ENCODE measurements around the gene CBLB.

CBLB gene

GRCh38 chr3:105719791-105720190 is 149.0 kb downstream of the CBLB start:
- Histone ChIP-seq H3K9me3 (ENCODE audit: insufficient read depth, low read depth, low read length) (no peaks in the 10 kb centered on the region), H3K4me2 (ENCODE audit: low read depth, low read length, poor library complexity, severe bottlenecking) (no peak overlapping the region), H3K9me2 (replicated peaks; ENCODE audit: low read depth, low read length) (no peaks in the 10 kb centered on the region), H3F3A (ENCODE audit: low read depth) (no peaks in the 10 kb centered on the region), H3K4me3 (ENCODE audit: low read length, poor library complexity, severe bottlenecking) (no peak overlapping the region), H3K9ac (ENCODE audit: low read depth, low read length, poor library complexity, severe bottlenecking) (no peak overlapping the region), H3K4me1 (ENCODE audit: insufficient read depth, low read length, poor library complexity, severe bottlenecking) (peaks cover 5% of the 10 kb centered on the region), H3K79me2 (ENCODE audit: insufficient read depth, low read length) (no peaks in the 10 kb centered on the region), H3K27me3 (ENCODE audit: insufficient read depth, low read length, poor library complexity, severe bottlenecking) (no peaks in the 10 kb centered on the region), H4K20me1 (ENCODE audit: insufficient read depth, low read length, poor library complexity, severe bottlenecking) (no peaks in the 10 kb centered on the region), H2AFZ (ENCODE audit: low read length) (no peak overlapping the region), H3K36me3 (ENCODE audit: insufficient read depth, low read length) (peaks cover 6% of the 10 kb centered on the region; the same call in 1 of the 2 replicates)
- TF ChIP-seq CTCF (conservative IDR thresholded peaks at IDR 0.05; ENCODE audit: low read length) (no peak), EZH2phosphoT487 (IDR thresholded peaks at IDR 0.05; ENCODE audit: borderline replicate concordance) (no peak)

- Histone ChIP-seq H3K9me3 (ENCODE audit: insufficient read depth, low read depth, low read length) (no peaks in the 10 kb centered on the region), H3K27me3 (ENCODE audit: insufficient read depth, low read length, poor library complexity, severe bottlenecking) (no peaks in the 10 kb centered on the region), H3K4me3 (ENCODE audit: low read length, poor library complexity, severe bottlenecking) (no peak overlapping the region), H3K36me3 (ENCODE audit: insufficient read depth, low read length) (peaks cover 6% of the 10 kb centered on the region; the same call in 1 of the 2 replicates), H3K4me1 (ENCODE audit: insufficient read depth, low read length, poor library complexity, severe bottlenecking) (no peaks in the 10 kb centered on the region), H4K20me1 (ENCODE audit: insufficient read depth, low read length, poor library complexity, severe bottlenecking) (no peaks in the 10 kb centered on the region), H3K79me2 (ENCODE audit: insufficient read depth, low read length) (no peaks in the 10 kb centered on the region), H3F3A (ENCODE audit: low read depth) (no peaks in the 10 kb centered on the region), H3K9me2 (replicated peaks; ENCODE audit: low read depth, low read length) (no peaks in the 10 kb centered on the region), H3K9ac (ENCODE audit: low read depth, low read length, poor library complexity, severe bottlenecking) (no peak overlapping the region), H3K4me2 (ENCODE audit: low read depth, low read length, poor library complexity, severe bottlenecking) (no peak overlapping the region), H2AFZ (ENCODE audit: low read length) (no peak overlapping the region)
- no peak for TF ChIP-seq CTCF (conservative IDR thresholded peaks at IDR 0.05; ENCODE audit: low read length)
- no peak for TF ChIP-seq EZH2phosphoT487 (IDR thresholded peaks at IDR 0.05; ENCODE audit: borderline replicate concordance)
Measured at GRCh38 chr3:105715372-105715771, 153.4 kb downstream of the CBLB start.

- H3K27me3 ChIP-seq (ENCODE audit: insufficient read depth, low read length, poor library complexity, severe bottlenecking): no peaks in the 10 kb centered on the region
- H3K4me3 ChIP-seq (ENCODE audit: low read length, poor library complexity, severe bottlenecking): no peak overlapping the region
- H3K4me1 ChIP-seq (ENCODE audit: insufficient read depth, low read length, poor library complexity, severe bottlenecking): no peaks in the 10 kb centered on the region
- no peaks in the 10 kb centered on the region for H3K9me2 ChIP-seq (replicated peaks; ENCODE audit: low read depth, low read length)
- H3K36me3 ChIP-seq (ENCODE audit: insufficient read depth, low read length): 0 out of 2 replicates have a peak, but pooled peaks cover 6% of the 10 kb centered on the region
- no peak overlapping the region for H3K4me2 ChIP-seq (ENCODE audit: low read depth, low read length, poor library complexity, severe bottlenecking)
- H3K79me2 ChIP-seq (ENCODE audit: insufficient read depth, low read length): no peaks in the 10 kb centered on the region
- TF ChIP-seq EZH2phosphoT487 (IDR thresholded peaks at IDR 0.05; ENCODE audit: borderline replicate concordance) (no peak), CTCF (conservative IDR thresholded peaks at IDR 0.05; ENCODE audit: low read length) (no peak)
- H4K20me1 ChIP-seq (ENCODE audit: insufficient read depth, low read length, poor library complexity, severe bottlenecking): no peaks in the 10 kb centered on the region
- no peak overlapping the region for H2AFZ ChIP-seq (ENCODE audit: low read length)
- H3F3A ChIP-seq (ENCODE audit: low read depth): no peaks in the 10 kb centered on the region
- no peak overlapping the region for H3K9ac ChIP-seq (ENCODE audit: low read depth, low read length, poor library complexity, severe bottlenecking)
- no peaks in the 10 kb centered on the region for H3K9me3 ChIP-seq (ENCODE audit: insufficient read depth, low read depth, low read length)
Measured at GRCh38 chr3:105714453-105714852, 154.4 kb downstream of the CBLB start.
